ENCODE measurements around the gene CCDC34. TPM values are rescaled to one million over a fixed set of nuclear protein-coding genes. Genes with fewer than 3 reads are reported as not detected.

The CCDC34 gene, protein sequence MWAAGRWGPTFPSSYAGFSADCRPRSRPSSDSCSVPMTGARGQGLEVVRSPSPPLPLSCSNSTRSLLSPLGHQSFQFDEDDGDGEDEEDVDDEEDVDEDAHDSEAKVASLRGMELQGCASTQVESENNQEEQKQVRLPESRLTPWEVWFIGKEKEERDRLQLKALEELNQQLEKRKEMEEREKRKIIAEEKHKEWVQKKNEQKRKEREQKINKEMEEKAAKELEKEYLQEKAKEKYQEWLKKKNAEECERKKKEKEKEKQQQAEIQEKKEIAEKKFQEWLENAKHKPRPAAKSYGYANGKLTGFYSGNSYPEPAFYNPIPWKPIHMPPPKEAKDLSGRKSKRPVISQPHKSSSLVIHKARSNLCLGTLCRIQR
- total RNA-seq (1 to 10 TPM; 1.1 to 1.8 TPM), total RNA-seq (3.3 to 3.4 reads per million in 2 donors)

- H3K9me3 ChIP-seq (ENCODE audit: control insufficient read depth, low read length, poor library complexity, severe bottlenecking) = no peaks in the 10 kb centered on the region
- peak; percentile 83 to 84 (median 84) for DNase-seq
- Mint-ChIP-seq H3K4me3 (peak within 1 kb of the TSS; percentile 92), H3K27ac (peak within 1 kb of the TSS; percentile 95), H3K36me3 (ENCODE audit: low read depth) (peaks cover 3% of the 10 kb centered on the region), H3K4me1 (peaks cover 28% of the 10 kb centered on the region), H3K27me3 (peaks cover 2% of the 10 kb centered on the region)
- peak; percentile 99 for ATAC-seq
Observed at GRCh38 chr11:27362749-27363575, at the start of gene CCDC34. CCDC34 (minus strand) TSS chr11:27363215; CDS start chr11:27363194, 21 bp downstream.

- Mint-ChIP-seq H3K4me3 (no peak overlapping the region), H3K27ac (no peak overlapping the region), H3K27me3 (peaks cover 36% of the 10 kb centered on the region), H3K36me3 (ENCODE audit: low read depth) (no peaks in the 10 kb centered on the region), H3K4me1 (no peaks in the 10 kb centered on the region)
- DNase-seq = no peak
- H3K9me3 ChIP-seq (ENCODE audit: control insufficient read depth, low read length, poor library complexity, severe bottlenecking) = no peaks in the 10 kb centered on the region
- no peak for ATAC-seq
Observed at GRCh38 chr11:27412192-27412691, 49.2 kb upstream of the CCDC34 start.

DNA sequence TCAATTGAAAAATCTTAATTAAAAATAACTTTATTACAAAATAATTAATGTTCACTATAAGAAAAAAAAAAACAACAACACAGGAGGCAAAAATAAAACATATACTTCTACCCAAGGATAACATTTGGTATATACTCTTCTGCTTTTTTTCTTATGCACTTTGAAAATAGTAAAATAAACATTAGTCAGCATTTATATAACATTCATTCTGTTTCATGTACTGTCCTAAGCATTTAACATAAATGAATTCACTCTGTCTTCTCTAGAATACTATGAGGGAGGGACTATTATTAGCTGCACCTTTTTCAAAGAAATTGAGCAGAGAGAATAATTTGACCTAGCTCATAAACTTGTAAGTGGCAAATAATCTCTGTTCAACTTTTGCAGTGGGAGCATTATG lies 48.3 kb upstream of the CCDC34 start:
- H3K4me3 Mint-ChIP-seq = no peak overlapping the region
- H3K4me1 Mint-ChIP-seq = no peaks in the 10 kb centered on the region
- H3K9me3 ChIP-seq (ENCODE audit: control insufficient read depth, low read length, poor library complexity, severe bottlenecking) = no peaks in the 10 kb centered on the region
- H3K36me3 Mint-ChIP-seq (ENCODE audit: low read depth) = no peaks in the 10 kb centered on the region
- no peak for ATAC-seq
- no peak for DNase-seq
- H3K27ac Mint-ChIP-seq = no peak overlapping the region
- H3K27me3 Mint-ChIP-seq = peaks cover 36% of the 10 kb centered on the region

DNA sequence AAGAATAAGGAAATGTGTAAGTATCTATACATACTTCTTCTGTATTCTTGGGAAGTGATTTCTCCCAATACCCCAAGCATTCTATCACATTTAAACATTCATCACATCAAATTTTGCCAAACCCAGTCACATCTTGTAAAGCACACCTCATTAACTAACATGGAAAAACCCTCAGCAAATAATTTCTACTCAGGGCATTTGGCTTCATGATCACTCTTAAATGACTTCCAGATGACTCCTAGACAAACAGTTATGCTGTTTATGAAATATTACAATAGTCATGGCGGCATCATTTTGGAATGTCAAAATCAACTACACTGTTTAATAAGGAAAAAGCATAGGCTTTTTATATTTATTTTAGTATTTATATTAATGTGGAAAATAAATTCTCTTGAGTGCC lies 47.3 kb upstream of the CCDC34 start:
- no peak for ATAC-seq
- Mint-ChIP-seq H3K27ac (no peak overlapping the region), H3K4me1 (no peaks in the 10 kb centered on the region), H3K27me3 (peaks cover 32% of the 10 kb centered on the region), H3K36me3 (ENCODE audit: low read depth) (no peaks in the 10 kb centered on the region), H3K4me3 (no peak overlapping the region)
- no peak for DNase-seq
- H3K9me3 ChIP-seq (ENCODE audit: control insufficient read depth, low read length, poor library complexity, severe bottlenecking) = no peaks in the 10 kb centered on the region

DNA sequence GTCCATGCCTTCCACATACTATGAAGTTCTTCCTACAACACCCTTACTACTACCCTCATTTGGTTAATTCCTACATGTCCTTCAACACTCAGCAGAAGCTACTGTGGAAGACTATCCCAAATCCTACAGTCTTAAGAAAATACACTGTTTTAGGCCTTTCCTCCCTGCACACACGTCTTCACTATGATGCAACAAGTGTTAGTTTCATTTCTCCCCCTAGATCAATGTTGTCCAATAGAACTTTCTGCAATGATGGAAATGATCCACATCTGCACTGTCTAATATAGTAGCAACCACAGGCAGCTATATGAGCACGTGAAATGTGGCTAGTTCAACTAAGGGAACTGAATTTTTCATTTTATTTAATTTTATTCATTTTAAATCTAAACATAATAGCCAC lies 46.7 kb upstream of the CCDC34 start:
- H3K4me1 Mint-ChIP-seq = no peaks in the 10 kb centered on the region
- H3K27me3 Mint-ChIP-seq = peaks cover 27% of the 10 kb centered on the region
- ATAC-seq (no peak), DNase-seq (no peak)
- no peak overlapping the region for H3K27ac Mint-ChIP-seq
- H3K4me3 Mint-ChIP-seq = no peak overlapping the region
- H3K36me3 Mint-ChIP-seq (ENCODE audit: low read depth) = no peaks in the 10 kb centered on the region
- no peaks in the 10 kb centered on the region for H3K9me3 ChIP-seq (ENCODE audit: control insufficient read depth, low read length, poor library complexity, severe bottlenecking)

DNA sequence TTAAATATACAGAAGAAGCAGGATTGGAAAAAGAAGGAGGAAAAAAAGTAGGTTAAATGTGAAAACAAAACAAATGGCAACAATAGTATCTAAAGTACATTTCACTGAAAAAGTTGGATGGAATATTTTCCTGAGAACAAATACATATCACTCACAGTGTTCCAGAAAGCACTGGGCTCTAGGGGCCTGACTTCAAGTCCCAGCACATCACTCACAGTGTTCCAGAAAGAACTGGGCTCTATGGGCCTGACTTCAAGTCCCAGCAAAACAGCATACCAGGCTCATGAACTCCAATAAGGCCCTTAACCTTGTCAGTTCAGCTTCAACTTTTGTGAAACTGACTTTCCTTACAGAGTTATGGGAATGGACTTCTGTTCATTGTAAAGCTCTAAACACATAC lies 46.0 kb upstream of the CCDC34 start:
- DNase-seq (no peak), ATAC-seq (no peak)
- H3K4me3 Mint-ChIP-seq = no peak overlapping the region
- no peaks in the 10 kb centered on the region for H3K4me1 Mint-ChIP-seq
- H3K27me3 Mint-ChIP-seq = peaks cover 20% of the 10 kb centered on the region
- no peak overlapping the region for H3K27ac Mint-ChIP-seq
- H3K9me3 ChIP-seq (ENCODE audit: control insufficient read depth, low read length, poor library complexity, severe bottlenecking) = no peaks in the 10 kb centered on the region
- H3K36me3 Mint-ChIP-seq (ENCODE audit: low read depth) = no peaks in the 10 kb centered on the region

GRCh38 chr11:27408246-27408800 lies 45.3 kb upstream of the CCDC34 start:
- no peaks in the 10 kb centered on the region for H3K9me3 ChIP-seq (ENCODE audit: control insufficient read depth, low read length, poor library complexity, severe bottlenecking)
- Mint-ChIP-seq H3K36me3 (ENCODE audit: low read depth) (no peaks in the 10 kb centered on the region), H3K4me3 (no peak overlapping the region), H3K27me3 (peaks cover 13% of the 10 kb centered on the region), H3K27ac (no peak overlapping the region), H3K4me1 (no peaks in the 10 kb centered on the region)
- ATAC-seq (no peak), DNase-seq (no peak)

GRCh38 chr11:27406498-27407354 lies 43.7 kb upstream of the CCDC34 start:
- DNase-seq = no peak
- no peak for ATAC-seq
- H3K27me3 Mint-ChIP-seq = peaks cover 8% of the 10 kb centered on the region
- no peaks in the 10 kb centered on the region for H3K9me3 ChIP-seq (ENCODE audit: control insufficient read depth, low read length, poor library complexity, severe bottlenecking)
- no peak overlapping the region for H3K4me3 Mint-ChIP-seq
- H3K4me1 Mint-ChIP-seq = no peaks in the 10 kb centered on the region
- H3K27ac Mint-ChIP-seq = no peak overlapping the region
- no peaks in the 10 kb centered on the region for H3K36me3 Mint-ChIP-seq (ENCODE audit: low read depth)

DNA sequence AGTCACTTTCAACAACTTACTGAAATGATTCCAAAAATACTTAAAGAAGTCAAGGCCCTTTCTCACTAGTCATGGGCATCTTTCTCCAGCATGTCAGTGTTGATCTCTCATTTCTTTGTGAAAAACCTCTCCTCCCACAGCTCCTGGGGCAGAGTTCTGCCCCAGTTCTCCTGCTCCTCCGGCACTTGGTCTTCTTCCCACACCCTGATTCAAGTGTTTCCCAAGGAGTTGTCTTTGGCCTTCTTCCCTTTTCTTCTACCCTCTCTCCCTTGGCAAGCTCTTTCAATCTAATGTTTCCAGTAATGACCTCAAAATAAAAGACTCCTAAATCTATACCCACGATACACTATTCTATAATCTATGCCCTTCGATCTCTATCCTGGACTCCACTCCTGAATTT lies 42.1 kb upstream of the CCDC34 start:
- DNase-seq (no peak), ATAC-seq (no peak)
- no peaks in the 10 kb centered on the region for H3K4me1 Mint-ChIP-seq
- H3K27ac Mint-ChIP-seq = no peak overlapping the region
- no peaks in the 10 kb centered on the region for H3K9me3 ChIP-seq (ENCODE audit: control insufficient read depth, low read length, poor library complexity, severe bottlenecking)
- H3K27me3 Mint-ChIP-seq = peaks cover 8% of the 10 kb centered on the region
- no peak overlapping the region for H3K4me3 Mint-ChIP-seq
- H3K36me3 Mint-ChIP-seq (ENCODE audit: low read depth) = no peaks in the 10 kb centered on the region

DNA sequence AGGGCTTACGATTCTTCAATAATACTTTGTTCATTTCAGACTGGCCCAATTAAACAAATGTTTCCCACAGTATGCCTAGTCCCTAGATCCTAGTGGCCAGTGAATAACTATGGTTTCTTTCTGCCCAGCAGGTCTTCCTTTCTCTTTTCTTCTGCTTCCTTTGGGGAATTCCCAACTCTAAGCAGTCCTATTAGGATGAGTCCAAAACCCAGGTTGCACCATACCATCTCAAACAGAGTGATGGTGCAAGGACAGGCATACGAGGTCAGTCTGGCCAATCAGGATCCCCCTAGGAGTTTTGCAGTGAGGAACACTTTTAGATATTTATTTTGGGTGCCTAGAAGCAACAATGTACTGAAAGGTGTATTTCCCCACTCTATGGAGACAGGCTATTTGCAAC lies 41.4 kb upstream of the CCDC34 start:
- Mint-ChIP-seq H3K36me3 (ENCODE audit: low read depth) (no peaks in the 10 kb centered on the region), H3K4me1 (no peaks in the 10 kb centered on the region), H3K27ac (no peak overlapping the region), H3K4me3 (no peak overlapping the region), H3K27me3 (peaks cover 8% of the 10 kb centered on the region)
- no peak for ATAC-seq
- no peak for DNase-seq
- H3K9me3 ChIP-seq (ENCODE audit: control insufficient read depth, low read length, poor library complexity, severe bottlenecking) = no peaks in the 10 kb centered on the region

GRCh38 chr11:27403195-27403594 lies 40.2 kb upstream of the CCDC34 start:
- ATAC-seq = no peak
- peaks cover 9% of the 10 kb centered on the region for H3K27me3 Mint-ChIP-seq
- no peaks in the 10 kb centered on the region for H3K36me3 Mint-ChIP-seq (ENCODE audit: low read depth)
- H3K4me3 Mint-ChIP-seq = no peak overlapping the region
- H3K4me1 Mint-ChIP-seq = no peaks in the 10 kb centered on the region
- no peak overlapping the region for H3K27ac Mint-ChIP-seq
- H3K9me3 ChIP-seq (ENCODE audit: control insufficient read depth, low read length, poor library complexity, severe bottlenecking) = no peaks in the 10 kb centered on the region
- no peak for DNase-seq

DNA sequence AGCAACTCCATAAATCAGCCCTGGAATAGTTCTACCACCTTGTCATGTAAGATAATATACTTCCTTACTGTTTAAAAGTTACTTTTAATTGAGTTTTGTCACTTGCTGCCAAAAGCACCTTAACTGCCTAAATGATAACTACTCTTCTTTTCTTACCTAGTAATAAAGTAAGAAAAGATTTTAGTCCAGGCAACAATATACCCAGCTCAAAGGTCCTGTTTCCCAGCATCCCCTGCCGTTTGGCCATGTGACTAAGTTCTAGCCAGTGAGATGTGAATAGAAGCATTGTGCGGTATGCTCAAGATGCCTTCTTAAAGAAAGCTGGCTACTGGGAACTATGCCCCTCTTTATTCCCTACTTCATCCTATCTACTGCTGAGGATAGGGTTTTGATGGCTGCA lies 39.4 kb upstream of the CCDC34 start:
- H3K9me3 ChIP-seq (ENCODE audit: control insufficient read depth, low read length, poor library complexity, severe bottlenecking) = no peaks in the 10 kb centered on the region
- H3K4me1 Mint-ChIP-seq = no peaks in the 10 kb centered on the region
- H3K36me3 Mint-ChIP-seq (ENCODE audit: low read depth) = no peaks in the 10 kb centered on the region
- DNase-seq (no peak), ATAC-seq (no peak)
- no peak overlapping the region for H3K27ac Mint-ChIP-seq
- no peak overlapping the region for H3K4me3 Mint-ChIP-seq
- peaks cover 14% of the 10 kb centered on the region for H3K27me3 Mint-ChIP-seq

Data from T-helper 17 cell (primary cell).